HG03469 (cell line): ENCODE results near the gene CALM1.

ENCODE experiments used
- ATAC-seq: cut with Tn5 transposase; IDR thresholded peaks from one replicate; pipeline ENCODE4 v1.9.1; 2021; ENCODE audit warnings: mild to moderate bottlenecking, moderate library complexity, moderate number of reproducible peaks; ENCODE audit not compliant: unreplicated experiment

The CALM1 gene

DNA sequence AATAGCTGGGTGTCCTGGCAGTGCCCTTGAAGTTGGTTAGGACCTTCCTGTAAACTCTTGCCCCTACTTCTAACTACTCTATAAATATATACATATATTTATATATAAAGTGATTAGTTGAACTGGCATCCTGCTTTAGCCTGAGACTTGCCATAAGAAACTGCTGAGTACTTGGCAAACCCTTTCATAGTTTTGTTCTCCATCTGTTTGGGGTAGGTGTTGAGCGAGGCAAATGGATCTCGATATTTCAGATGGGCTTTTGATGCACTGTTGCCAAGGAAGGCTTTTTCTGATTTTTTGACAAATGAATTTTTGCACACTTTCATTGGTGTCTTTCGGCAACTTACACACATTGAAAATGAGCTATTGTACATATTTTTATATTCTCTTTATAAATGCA is 10.4 kb downstream of the CALM1 start:
- ATAC-seq = no peak

DNA sequence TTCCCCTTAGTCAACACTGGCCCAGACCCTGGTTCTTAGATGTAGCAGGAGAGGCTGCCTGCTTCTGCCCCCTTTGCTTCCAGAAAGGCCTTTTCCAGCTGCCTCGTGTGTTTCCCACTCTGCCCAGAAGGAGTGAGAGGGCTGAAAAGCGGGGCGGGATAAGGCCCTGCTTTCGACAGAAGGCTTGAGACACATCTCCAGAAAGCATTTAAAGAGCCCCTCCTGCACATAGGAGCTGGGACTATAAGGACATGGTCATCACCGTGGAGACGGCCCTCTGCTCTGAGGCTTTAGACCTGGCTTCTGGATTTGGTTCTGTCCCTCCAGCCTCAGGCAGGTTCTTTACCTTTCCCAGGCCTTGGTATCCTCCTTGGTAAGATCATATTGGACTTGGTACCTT is 11.9 kb downstream of the CALM1 start:
- ATAC-seq = no peak

DNA sequence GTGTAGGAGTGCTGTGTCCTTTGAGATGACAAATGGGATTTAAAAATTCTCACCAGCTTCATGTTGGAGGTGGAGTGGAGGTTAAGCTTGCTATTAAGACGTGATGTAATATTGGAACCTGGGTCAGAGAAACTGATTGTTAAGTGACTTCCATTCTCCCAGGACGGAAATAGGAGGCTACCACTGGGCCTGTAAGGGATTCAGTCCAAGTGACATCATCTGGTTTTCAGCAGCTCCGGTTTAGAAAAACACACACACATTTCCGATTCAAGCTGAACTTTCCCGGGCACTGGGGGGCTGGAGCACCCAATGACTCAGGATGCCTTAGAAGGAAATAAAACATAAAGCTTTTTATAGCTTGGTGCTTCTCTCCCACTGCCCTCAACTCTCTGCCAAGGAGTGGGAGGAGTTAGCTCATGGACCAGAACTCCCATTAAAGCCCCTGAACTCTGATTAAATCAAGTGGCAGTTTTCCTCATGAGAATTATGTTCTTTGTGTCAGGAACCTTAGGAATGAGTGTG is 12.4 kb downstream of the CALM1 start:
- ATAC-seq = no peak

DNA sequence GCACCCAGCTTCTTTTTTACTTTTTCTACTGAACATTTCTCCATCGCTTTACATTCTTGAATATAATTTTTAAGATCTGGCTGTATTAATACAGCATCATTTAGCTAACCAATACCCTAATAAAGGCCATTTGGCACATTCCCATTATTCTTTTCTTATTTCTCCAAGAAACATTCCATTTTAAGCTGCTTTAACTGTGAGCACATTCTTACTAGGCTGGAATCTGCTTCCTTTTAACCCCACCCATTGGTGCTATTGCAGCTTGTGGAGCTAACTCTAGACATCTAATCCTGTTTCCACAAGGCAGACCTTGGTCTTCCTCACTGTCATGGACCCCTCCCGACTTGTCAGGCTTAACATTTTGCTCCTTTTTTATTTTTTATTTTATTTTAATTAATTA is 15.2 kb downstream of the CALM1 start:
- no peak for ATAC-seq

DNA sequence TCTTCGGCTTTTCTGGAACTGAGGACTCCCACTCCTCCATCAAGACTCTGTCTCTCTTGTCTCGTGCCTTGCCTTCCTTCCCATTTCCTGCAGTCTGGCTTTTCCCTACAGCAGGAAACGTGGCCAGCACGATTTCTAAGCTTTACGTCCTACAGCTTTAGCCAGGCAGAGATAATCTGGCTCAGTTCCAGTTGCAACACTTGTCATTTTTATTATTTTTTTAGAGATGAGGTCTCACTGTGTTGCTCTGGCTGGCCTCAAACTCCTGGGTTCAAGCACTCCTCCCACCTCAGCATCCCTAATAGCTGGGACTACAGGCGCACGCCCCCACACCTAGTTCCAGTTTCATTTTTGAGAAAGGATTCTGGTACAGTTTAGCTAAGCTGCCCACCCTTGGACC is 19.9 kb downstream of the CALM1 start:
- ATAC-seq = no peak

DNA sequence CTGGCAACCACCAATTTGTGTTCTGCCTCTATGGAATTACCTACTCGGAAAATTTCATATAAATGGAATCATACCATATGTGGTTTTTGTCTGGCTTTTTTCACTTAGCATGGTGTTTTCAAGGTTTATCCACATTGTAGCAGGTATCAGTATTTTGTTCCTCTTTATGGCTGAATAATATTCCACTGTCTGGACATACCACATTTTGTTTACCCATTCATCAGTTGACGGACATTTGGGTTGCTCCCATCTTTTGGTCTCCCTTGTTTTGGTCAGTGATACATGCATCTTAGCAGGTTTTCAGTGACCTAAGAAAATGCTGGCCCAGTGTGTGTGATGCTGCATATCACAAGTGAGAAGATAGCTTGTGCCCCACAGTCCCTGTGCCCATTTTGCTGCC is 21.2 kb downstream of the CALM1 start:
- no peak for ATAC-seq

DNA sequence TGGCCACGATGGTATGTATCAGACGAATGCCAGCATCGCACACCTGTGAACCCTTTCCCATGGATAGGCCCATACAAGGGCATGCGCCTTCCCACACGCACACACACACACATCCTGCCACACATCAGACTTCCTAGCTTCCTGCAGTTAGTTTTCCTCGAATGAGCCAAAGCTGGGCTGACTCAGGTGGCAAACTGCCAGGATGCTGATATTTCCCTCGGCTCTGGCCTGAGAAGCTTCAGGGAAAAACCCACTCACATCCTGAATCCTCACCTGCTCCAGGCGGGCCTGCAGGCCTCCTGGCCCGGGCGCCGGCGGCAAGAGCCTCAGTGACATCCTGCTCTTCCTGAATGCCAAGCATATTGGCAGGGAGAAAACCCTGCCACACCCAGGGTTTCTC is 22.4 kb downstream of the CALM1 start:
- no peak for ATAC-seq

DNA sequence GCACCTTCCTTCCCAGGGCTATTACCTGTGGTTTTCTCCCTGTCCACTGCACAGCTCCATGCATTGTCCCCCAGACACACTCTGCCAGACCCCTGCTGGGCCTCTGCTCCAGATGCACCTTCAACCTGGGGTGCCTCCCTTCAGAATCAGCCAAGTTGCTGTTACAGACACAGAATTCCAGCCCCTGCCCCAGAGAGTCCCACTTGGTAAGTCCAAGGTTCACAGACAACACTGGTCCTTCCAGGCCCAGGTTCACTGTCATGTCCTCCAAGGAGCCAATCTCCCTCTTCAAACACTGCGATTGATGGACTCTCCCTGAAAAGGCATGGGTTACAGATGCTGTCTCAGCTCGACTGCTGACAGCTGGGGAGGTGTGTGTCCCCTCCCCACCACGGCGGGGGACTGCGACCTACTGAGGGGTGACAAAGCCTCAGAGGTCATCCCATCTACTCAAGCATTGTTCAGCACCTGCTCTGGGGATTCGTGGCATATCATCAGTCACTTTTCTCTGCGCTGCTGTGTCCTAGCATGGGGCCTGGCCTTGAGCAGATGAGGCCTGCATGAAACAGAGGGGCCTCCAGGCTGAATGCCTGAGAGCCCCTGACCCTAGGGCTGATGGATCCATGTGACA is 24.3 kb downstream of the CALM1 start:
- ATAC-seq = no peak

DNA sequence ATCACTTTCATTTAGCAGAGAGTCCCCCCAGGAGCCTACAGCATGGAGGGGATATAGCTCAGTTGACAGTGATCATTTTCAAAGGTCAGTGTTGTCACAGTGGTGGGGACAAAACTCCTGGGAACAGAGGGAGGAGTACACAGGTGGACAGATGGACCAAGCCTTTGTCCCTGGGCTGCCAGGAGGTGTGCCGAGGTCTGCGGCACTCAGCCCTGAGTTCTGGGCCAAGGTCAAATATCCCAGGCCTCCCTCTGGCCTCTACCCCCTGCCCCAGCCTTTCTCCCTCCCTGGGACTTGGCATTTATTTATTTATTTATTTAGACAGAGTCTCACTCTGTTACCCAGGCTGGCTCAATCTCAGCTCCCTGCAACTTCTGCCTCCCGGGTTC is 24.8 kb downstream of the CALM1 start:
- no peak for ATAC-seq

DNA sequence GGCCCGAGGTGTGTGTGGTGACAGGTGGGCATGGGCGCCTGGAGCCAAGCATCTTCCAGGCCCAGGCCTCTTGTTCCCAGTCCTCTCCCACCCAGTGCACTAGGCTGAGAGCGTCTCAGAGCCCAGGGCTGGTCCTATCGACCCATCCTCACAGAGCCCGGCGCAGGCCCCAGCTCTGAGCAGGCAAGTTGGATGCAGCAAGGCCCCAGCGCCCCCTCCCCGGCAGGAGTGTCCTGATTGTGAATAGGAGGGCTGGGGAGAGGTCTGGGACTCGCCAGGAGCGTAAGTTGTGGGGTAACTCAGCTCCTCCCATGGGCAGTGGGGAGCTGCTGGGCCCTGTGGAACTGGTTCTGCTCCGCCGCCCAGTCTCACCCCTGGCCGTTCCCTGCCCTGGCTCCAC is 26.3 kb downstream of the CALM1 start:
- no peak for ATAC-seq

DNA sequence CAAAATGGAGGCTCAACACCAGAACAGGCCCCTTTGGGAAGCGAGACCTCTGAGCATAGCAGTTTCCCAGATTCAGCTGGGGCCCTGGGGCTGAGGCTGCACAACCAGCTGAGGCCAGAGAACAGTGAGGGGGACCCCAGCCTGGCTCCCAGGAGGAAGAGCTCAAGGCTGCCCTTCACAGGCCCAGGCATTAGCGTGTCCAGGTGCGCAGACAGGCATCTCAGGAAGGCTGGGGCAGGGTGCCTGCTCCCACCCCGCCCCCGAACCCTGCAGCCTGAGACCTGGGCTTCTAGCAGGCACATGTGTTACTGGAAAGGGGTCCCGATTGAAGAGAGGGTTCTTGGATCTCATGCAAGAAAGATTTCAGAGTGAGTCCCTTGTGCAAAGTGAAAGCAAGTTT is 27.2 kb downstream of the CALM1 start:
- no peak for ATAC-seq

DNA sequence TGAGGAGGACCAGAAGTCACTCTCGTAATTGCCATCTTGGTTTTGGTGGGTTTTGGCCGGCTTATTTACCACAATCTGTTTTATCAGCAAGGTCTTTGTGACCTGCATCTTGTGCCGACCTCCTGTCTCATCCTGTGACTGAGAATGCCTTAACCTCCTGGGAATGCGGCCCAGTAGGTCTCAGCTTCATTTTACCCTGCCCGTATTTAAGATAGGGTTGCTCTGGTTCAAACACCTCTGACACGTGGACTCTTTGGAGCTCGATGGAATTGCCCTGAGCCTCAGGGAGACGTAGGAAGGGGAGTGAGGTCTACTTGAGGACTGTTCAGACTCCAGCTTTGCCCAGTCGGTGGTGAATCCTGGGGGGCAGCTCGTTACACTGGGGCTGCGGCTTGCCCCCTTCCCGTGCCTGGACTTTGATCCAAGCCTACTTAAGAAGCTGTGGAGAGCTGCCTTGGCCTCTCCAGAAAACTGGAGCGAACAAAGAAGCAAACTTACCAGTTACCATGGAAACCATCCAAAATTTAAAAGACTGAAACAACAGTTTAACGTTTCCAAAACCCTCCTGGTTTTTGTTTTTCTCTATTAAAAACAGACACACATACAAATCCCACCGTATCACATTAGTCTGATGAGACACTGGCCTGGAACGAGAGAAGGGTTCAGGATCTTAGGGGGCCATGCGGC is 28.0 kb downstream of the CALM1 start:
- ATAC-seq = no peak

DNA sequence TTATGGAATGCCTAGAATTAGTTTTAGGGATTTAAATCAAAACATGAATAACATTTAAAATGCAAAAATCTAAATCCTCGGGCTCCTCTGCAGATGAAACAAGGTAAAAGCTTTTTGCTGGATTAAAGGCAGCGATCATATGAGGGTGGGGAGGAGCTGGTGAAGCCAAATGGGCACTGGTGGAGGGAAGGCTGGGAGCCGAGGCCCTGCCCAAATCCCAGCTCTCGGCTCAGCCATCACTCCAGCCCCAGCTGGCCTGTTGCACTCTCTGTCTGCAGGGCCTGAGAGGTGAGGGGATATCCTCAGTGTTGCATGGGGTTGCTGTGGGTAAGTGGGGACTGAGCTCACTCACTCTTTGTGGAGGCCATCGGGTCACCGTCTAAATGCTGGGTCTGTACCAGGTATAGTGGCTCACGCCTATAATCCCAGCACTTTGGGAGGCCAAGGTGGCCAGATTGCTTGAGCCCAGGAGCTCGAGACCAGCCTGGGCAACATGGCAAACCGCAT is 28.6 kb downstream of the CALM1 start:
- ATAC-seq = no peak

DNA sequence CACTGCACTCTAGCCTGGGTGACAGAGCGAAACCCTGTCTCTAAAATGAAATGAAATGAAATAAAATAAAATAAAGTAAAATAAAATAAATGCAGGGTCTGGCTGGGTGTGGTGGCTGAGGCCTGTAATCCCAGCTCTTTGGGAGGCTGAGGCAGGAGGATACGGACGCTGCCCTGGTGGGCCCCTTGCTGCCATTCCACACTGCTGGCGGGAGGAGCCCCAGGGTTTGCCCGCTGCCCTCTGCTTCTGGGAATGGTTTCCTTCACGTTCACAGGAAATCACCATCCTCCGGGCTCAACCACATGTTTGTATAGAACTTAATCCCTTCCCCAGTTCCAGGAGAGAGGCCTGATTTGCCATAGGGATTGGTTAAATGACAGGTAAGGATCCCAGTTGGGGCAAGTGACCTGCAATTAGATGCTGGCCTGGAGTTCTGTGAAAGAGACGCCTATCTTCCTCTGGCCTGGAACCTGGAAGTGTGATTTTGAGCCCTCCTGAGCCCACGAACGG is 29.3 kb downstream of the CALM1 start:
- no peak for ATAC-seq

DNA sequence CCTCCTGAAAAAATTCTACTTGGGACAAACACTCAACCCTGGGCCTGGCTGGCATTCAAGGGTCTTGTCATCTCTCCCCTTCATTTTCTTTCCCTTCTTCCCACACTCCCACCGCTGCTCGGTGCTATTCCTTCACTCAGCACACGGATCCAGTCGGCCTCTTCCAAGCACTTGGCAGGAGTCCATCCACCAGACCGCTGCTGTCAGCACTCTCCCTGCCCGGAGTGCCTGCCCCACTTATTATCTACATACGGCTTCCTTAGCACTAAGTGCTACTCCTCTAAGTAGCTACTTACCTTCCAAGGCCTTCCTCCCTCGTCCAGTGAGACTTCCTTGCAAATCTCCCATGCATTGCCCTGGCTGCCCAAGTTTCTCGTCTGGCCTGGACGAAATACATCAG is 29.8 kb downstream of the CALM1 start:
- ATAC-seq = no peak

DNA sequence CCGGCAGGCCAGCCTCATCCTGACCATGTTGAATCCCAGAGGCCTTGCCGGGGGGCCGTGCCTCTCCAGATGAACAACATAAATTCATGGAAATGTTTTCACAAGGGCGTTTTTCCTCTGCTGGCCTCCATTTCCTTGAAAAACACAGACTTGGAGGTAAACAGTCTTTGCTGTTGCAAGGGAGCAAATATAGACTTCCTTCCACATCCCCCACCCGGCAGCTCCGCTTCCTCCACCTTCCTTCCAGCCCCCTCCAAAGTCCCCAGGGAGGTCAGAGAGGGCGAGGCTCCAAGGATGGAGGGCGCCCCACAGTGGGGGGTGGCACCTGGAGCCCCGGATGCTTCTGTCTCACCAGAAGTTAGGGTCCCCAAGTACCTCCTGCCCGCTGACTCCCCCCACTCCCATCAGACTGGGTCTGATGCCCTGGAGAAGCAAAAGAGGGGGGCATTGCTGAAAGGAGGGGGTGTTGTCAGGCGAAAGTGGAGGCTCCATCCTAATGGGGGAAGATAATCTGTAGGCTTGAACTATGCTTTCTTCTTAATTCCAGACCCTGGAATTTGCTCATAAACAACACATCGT is 31.1 kb downstream of the CALM1 start:
- ATAC-seq = no peak

DNA sequence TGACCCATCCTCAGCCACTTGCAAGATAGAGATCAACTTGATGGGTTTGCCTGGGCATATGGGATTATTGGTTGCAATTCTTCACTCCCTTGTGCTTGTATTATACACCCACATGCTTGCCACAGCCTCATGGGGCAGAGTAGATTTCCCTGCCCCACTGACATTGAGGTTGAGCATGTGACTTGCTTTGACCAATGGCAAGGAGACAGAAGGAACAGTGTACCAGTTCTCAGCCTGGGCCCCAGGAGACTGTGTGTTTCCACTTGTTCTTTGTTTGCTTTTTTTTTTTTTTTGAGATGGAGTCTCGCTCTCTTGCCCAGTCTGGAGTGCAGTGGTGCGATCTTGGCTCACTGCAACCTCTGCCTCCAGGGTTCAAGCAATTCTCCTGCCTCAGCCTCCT is 31.8 kb downstream of the CALM1 start:
- no peak for ATAC-seq

DNA sequence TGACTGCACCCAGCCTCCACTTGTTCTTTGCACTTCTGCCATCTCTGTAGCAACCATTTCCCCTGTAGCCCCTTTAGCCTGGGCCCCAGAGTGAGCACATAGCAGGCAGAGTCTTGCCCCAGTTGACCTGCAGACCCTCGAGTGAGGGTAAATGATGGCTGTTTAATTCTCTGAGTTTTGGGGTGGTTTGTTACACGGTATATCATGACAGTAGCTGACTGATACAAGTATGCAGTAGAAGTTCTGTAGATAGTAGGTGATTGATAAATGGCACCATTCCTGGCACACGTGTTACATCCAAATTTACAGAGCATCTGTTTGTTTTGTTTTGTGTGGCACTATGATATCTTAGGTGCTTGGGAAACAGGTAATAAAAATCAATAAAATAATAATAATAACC is 32.4 kb downstream of the CALM1 start:
- no peak for ATAC-seq

DNA sequence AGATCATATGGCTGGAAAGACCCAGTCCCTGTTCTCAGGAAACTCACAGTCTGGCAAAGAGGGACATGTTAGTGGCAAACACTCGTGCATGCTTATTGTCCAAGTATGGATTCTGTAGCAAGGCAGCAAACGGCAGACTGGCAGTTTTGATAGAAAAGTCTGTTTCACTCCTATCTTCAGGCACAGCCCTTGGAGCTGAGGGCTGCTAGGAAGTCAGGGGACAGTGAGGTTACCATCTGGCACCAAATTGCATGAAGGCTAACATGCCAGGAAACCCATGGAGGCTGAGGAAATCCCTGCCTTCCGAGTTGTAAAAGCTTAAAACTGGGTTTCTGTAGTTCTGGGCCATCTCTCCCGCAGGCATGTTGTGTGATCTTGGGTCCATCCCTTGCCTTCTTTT is 32.9 kb downstream of the CALM1 start:
- ATAC-seq = no peak

DNA sequence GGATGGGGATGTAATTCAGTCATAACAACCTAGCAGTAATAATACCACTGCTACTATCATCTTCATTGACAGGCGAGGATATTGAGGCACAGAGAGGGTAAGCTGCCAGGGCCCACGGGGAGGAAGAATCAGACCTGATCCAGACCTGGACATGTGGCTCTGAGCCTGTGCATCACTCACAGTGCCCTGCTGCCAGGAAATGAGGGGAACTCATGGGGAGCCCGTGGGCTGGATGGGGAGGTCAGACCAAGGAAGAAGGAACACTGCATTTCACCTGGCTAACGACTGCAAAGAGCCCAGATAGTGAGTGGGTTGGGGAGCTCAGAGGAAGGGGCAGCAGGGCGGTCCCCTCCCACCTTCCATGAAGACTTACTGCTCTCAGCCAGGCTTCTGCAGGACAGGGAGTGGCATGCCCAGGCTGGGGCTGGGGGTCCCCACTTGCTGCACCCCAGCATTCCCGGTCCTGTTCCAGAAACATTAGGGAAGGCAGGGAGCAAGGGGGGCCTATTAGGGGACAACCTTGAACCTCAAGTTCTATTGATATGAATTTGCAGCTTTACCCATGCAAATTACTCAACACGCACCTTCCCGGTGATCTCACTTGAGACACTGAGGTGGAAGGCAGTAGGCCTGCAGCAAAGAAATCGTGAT is 37.7 kb downstream of the CALM1 start:
- ATAC-seq = no peak

DNA sequence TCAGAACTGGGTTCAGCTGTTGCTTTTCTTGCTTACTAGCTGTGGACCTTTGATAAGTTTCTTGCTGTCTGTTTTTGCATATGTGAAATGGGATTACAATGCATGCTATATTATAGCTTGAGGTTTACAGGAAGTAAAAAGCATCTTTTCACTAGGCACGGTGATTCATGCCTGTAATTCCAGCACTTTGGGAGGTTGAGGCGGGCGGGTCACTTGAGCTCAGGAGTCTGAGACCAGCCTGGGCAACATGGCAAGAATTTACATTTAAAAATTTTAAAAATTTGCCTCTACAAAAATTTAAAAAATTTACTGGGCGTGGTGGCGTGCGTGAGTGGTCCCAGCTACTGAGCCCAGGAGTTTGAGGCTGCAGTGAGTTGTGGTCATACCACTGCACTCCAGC is 42.0 kb downstream of the CALM1 start:
- ATAC-seq = no peak
